B cell (primary cell): ENCODE data around the gene DDX10. TPM values are rescaled to one million over a fixed set of nuclear protein-coding genes. Genes with fewer than 3 reads are reported as not detected.

Experiments
- ATAC-seq: fragments of 200-7000 bp; cut with Tn5 transposase; one replicate; pipeline ENCODE4 v1.10.0; 2021; ENCODE audit warnings: low read depth, mild to moderate bottlenecking, moderate number of reproducible peaks, moderate library complexity
- CTCF ChIA-PET: fragments of 350-600 bp; sonication (Branson Sonifier 250); formaldehyde crosslinking; loops from one replicate; lab custom pipeline; 2021; ENCODE audit warnings: antibody characterized with exemption, inconsistent platforms; lab: Charles Lee
- POLR2A ChIA-PET: fragments of 350-600 bp; sonication (Branson Sonifier 250); formaldehyde crosslinking; loops from one replicate; lab custom pipeline; 2021; ENCODE audit warnings: antibody characterized with exemption; lab: Charles Lee
- DNase-seq: peaks from one replicate; pipeline ENCODE4 v3.0.0; 2013
- H2AFZ ChIP-seq: 2 replicates; pipeline ENCODE4 v1.6.1; 2012; ENCODE audit warnings: mild to moderate bottlenecking, low read depth, low read length; ENCODE audit not compliant: insufficient read depth, poor library complexity, severe bottlenecking
- H3K27ac ChIP-seq, 2 donors: 1 replicate in 1 of 2; 2 replicates in 1 of 2; pipeline ENCODE4 v1.5.1; 2012 to 2013; ENCODE audit warnings: low read length in 2 of 2, mild to moderate bottlenecking in 2 of 2, moderate library complexity in 1 of 2
- H3K27me3 ChIP-seq, 4 experiments: fragments of 200-600 bp in 1 of 4; sonication (generic) in 1 of 4; replicated peaks in 1 of 4; 1 replicate in 2 of 4; 2 replicates in 2 of 4; pipeline versions ENCODE4 v1.6.1 to v1.7.0; 2013 to 2016; ENCODE audit warnings: low read length in 3 of 4, mild to moderate bottlenecking in 2 of 4, mixed read lengths in 1 of 4, moderate library complexity in 1 of 4; ENCODE audit not compliant: insufficient read depth in 4 of 4, control insufficient read depth in 3 of 4; ENCODE audit errors: control extremely low read depth in 1 of 4
- H3K36me3 ChIP-seq, 2 experiments: replicated peaks in 1 of 2; 1 replicate in 1 of 2; 2 replicates in 1 of 2; pipeline versions ENCODE4 v1.6.1 to v1.7.1; 2013; ENCODE audit warnings: low read length in 1 of 2; ENCODE audit not compliant: insufficient read depth in 2 of 2, control insufficient read depth in 1 of 2; ENCODE audit errors: control extremely low read depth in 1 of 2, extremely low read depth in 1 of 2
- H3K4me1 ChIP-seq, 2 donors: fragments of 200-600 bp in 1 of 2; sonication (generic) in 1 of 2; 1 replicate in 1 of 2; 2 replicates in 1 of 2; pipeline versions ENCODE4 v1.5.1 to v1.6.1; 2013 to 2017; ENCODE audit warnings: low read length in 2 of 2; ENCODE audit not compliant: control insufficient read depth in 2 of 2, insufficient read depth in 2 of 2
- H3K4me2 ChIP-seq: replicated peaks from 2 replicates; pipeline ENCODE3; 2012; ENCODE audit warnings: mild to moderate bottlenecking, low read depth, low read length; ENCODE audit not compliant: poor library complexity, severe bottlenecking
- H3K4me3 ChIP-seq, 5 experiments: fragments of 200-600 bp in 1 of 5; sonication (generic) in 1 of 5; 1 replicate in 3 of 5; 2 replicates in 2 of 5; pipeline versions ENCODE4 v1.5.1 to v1.7.0; 2011 to 2016; ENCODE audit warnings: low read length in 4 of 5, mild to moderate bottlenecking in 4 of 5, low read depth in 2 of 5, control low read depth in 1 of 5, moderate library complexity in 1 of 5; ENCODE audit not compliant: insufficient read depth in 1 of 5; ENCODE audit errors: control extremely low read depth in 1 of 5, extremely low read depth in 1 of 5
- H3K79me2 ChIP-seq: fragments of 200-600 bp; sonication (generic); one replicate; pipeline ENCODE4 v1.6.0; 2016; ENCODE audit warnings: low read length; ENCODE audit not compliant: control insufficient read depth, insufficient read depth
- H3K9ac ChIP-seq: fragments of 200-600 bp; sonication (generic); 2 replicates; pipeline ENCODE4 v1.6.1; 2017; ENCODE audit warnings: mild to moderate bottlenecking, low read length, moderate library complexity
- H3K9me3 ChIP-seq, 3 donors: one replicate each; pipeline versions ENCODE4 v1.6.1 to v1.7.1; 2013; ENCODE audit warnings: low read length in 2 of 3; ENCODE audit not compliant: control insufficient read depth in 2 of 3, insufficient read depth in 1 of 3; ENCODE audit errors: control extremely low read depth in 1 of 3
- H4K20me1 ChIP-seq: 2 replicates; pipeline ENCODE4 v1.6.0; 2012; ENCODE audit warnings: mild to moderate bottlenecking, low read length; ENCODE audit not compliant: insufficient read depth, control insufficient read depth, poor library complexity, severe bottlenecking
- H3K27ac Mint-ChIP-seq: one replicate; pipeline ENCODE4 v1.8.0; 2021; ENCODE audit warnings: mixed read lengths
- H3K27me3 Mint-ChIP-seq: one replicate; pipeline ENCODE4 v1.8.0; 2021; ENCODE audit warnings: mixed read lengths
- H3K4me1 Mint-ChIP-seq: one replicate; pipeline ENCODE4 v1.8.0; 2021; ENCODE audit warnings: mixed read lengths
- H3K4me3 Mint-ChIP-seq: one replicate; pipeline ENCODE4 v1.8.0; 2021; ENCODE audit warnings: mixed read lengths
- H3K9me3 Mint-ChIP-seq: one replicate; pipeline ENCODE4 v1.8.0; 2022; ENCODE audit warnings: mixed read lengths; ENCODE audit not compliant: insufficient read depth
- CTCF ChIP-seq: fragments of 200-600 bp; IDR thresholded peaks from one replicate; pipeline ENCODE4 v1.8.0; 2022; ENCODE audit warnings: antibody characterized with exemption, mild to moderate bottlenecking
- EZH2 ChIP-seq: IDR thresholded peaks from 2 replicates; pipeline ENCODE4 v1.6.1; 2012; ENCODE audit warnings: borderline replicate concordance, low read depth, mild to moderate bottlenecking, moderate library complexity, low read length; ENCODE audit not compliant: insufficient read depth, poor library complexity, severe bottlenecking
- WGBS: methylation state at CpG from one replicate; pipeline ENCODE4 v1.1.5; 2013; ENCODE audit warnings: missing lambda C conversion rate; ENCODE audit not compliant: insufficient coverage; 5-methylcytosine and 5-hydroxymethylcytosine counted together
- intact Hi-C: fragments of 100-400 bp; cut with micrococcal nuclease; formaldehyde crosslinking; loops from one replicate; pipeline ENCODE4 v1.10.0; 2022
- polyA plus RNA-seq: library from polyadenylated mRNA; depleted of rRNA; stranded (reverse); fragments of >200 nt; gene quantifications from 2 replicates; pipeline ENCODE4 v1.2.3, GENCODE V29; 2012
- total RNA-seq, 2 donors: library from RNA; stranded (reverse); fragments of 120-200 nt in 1 of 2; gene quantifications; 1 replicate in 1 of 2; 2 replicates in 1 of 2; pipeline versions ENCODE4 v1.2.3 to v1.2.4, GENCODE V29; 2013 to 2022

Gene DDX10
- total and polyA plus RNA-seq, 2 donors (not counting 1 experiment from before 2014, with no cell fraction given), result 15.6 to 30.6 TPM

GRCh38 chr11:108826136-108826535, 161.3 kb downstream of the DDX10 start:
- CTCF ChIA-PET, result no interaction called here
- no peak overlapping the region for H3K4me2 ChIP-seq
- no peak overlapping the region for H3K4me3 ChIP-seq
- peaks cover 3% of the 10 kb centered on the region for H3K79me2 ChIP-seq
- no peaks in the 10 kb centered on the region for H4K20me1 ChIP-seq
- Mint-ChIP-seq H3K4me1 (no peaks in the 10 kb centered on the region), H3K4me3 (no peak overlapping the region), H3K27me3 (no peaks in the 10 kb centered on the region), H3K9me3 (peaks cover 10% of the 10 kb centered on the region), H3K27ac (no peak overlapping the region)
- H3K36me3 ChIP-seq, result no peaks in the 10 kb centered on the region
- ATAC-seq, result no peak
- no CpG with 5 or more reads among the region's 2 CpGs for WGBS
- H3K4me1 ChIP-seq, result no peaks in the 10 kb centered on the region
- no peaks in the 10 kb centered on the region for H3K9me3 ChIP-seq
- H2AFZ ChIP-seq, result no peak overlapping the region
- no peak overlapping the region for H3K27ac ChIP-seq
- POLR2A ChIA-PET, result no interaction called here
- no peaks in the 10 kb centered on the region for H3K27me3 ChIP-seq
- DNase-seq, result no peak
- no peak for TF ChIP-seq EZH2
- TF ChIP-seq CTCF, result no peak
- H3K9ac ChIP-seq, result no peak overlapping the region
- intact Hi-C loops, result no loop called here

DNA sequence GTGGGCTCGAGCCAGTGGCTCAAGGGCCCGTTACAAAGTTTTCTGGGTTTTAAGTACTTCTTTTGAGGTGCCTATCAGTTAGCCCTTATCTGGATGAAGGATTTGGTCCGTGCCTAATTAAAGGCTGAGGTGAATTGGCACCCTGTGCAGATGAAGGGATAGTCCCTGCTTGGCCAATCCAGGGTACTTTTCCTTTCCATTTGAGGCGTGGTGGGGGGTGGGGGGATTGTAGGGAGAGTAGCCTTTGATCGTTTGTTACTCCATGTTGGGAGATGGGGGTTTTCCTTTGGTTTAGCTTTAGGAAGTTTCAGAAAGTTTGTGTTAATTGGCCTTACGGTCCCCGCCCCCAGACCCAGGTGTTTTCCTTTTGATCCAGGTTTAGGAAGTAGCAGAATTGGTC, 170.8 kb downstream of the DDX10 start:
- Histone ChIP-seq H3K9ac (no peak overlapping the region), H3K9me3 (no peaks in the 10 kb centered on the region), H3K79me2 (peaks cover 2% of the 10 kb centered on the region), H3K27ac (no peak overlapping the region), H3K36me3 (peaks cover 10 to 11% of the 10 kb centered on the region in 2 experiments), H3K4me1 (no peaks in the 10 kb centered on the region), H4K20me1 (no peaks in the 10 kb centered on the region), H2AFZ (no peak overlapping the region), H3K27me3 (no peaks in the 10 kb centered on the region), H3K4me2 (no peak overlapping the region), H3K4me3 (no peak overlapping the region)
- POLR2A ChIA-PET, result no interaction called here
- WGBS, result 98% methylated on average over 5 of the region's 7 CpGs
- DNase-seq, result no peak
- Mint-ChIP-seq H3K4me3 (no peak overlapping the region), H3K27ac (no peak overlapping the region), H3K9me3 (no peaks in the 10 kb centered on the region), H3K27me3 (no peaks in the 10 kb centered on the region), H3K4me1 (peaks cover 7% of the 10 kb centered on the region)
- TF ChIP-seq CTCF (no peak), EZH2 (no peak)
- CTCF ChIA-PET, result no interaction called here
- intact Hi-C loops, result no loop called here
- no peak for ATAC-seq
